ENCODE results near the gene NUP50. TPM values are rescaled to one million over a fixed set of nuclear protein-coding genes. Genes with fewer than 3 reads are reported as not detected.

NUP50 gene
- total RNA-seq, 3 donors from 2014 or later: 42.5 to 80.7 (median 65.7) TPM

DNA sequence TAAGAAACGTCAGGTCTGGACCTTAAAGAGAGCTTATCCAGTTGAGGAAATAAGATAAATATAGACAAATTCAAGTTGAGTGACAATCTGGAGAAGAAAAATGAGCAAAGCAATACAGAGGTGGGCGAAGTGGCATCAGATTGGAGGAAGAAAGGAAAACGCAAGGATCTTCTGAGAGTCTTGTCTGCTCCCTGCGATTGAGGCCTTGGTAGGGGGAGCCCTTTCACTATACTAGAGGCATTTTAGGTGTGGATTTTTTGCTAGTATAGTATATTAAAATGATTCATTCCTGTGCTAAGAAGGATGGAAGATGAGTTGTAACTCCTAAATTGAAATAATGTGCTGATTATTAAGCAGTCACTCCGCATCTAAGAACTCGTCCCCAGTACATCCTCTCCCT is 8.1 kb downstream of the NUP50 start:
- ATAC-seq: no peak
- Histone ChIP-seq H3K4me1 (ENCODE audit: low read depth) (peaks cover 2% of the 10 kb centered on the region), H3K9me3 (no peaks in the 10 kb centered on the region), H3K4me3 (no peak overlapping the region), H3K36me3 (ENCODE audit: low read depth) (peaks cover 6% of the 10 kb centered on the region)
- no peak for DNase-seq
- no peak for TF ChIP-seq CTCF (IDR thresholded peaks at IDR 0.05)
- intact Hi-C loops (cut with DNase I, micrococcal nuclease): no loop called here

DNA sequence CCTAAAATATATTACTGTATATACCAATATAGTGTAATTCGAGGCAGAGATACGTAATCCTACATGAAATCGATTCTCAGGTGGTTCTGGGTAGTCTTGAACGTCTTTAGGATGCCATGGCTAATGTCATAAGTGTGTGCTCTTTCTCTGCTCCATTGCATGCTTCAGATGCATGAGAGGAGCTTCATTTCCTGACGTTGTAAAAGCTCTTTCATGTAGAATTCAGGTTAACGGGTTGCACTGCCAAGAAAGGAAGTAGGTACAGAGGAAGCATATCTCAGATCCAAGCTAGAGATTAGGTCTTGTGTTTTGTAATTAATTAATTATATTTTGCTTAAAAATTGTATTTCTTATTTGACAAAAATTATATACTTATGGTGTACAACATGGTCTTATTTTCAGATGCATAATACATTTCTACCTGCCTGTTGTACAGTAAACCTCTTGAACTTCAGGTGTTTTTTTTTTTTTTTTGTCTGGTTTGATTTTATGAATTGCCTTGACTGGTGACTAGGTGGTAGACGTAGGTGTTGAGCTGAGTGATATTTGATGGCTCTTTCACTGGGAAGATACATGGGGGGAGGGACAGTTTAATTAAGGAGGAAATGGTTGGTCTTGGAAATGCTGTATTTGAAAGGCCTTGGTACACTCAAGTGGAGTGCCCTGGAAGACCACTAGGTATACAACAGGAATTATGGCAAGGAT is 9.3 kb downstream of the NUP50 start:
- no peak for DNase-seq
- intact Hi-C loops (cut with DNase I, micrococcal nuclease): no loop called here

GRCh38 chr22:45179276-45180049 is 15.7 kb downstream of the NUP50 start:
- Histone ChIP-seq H3K4me1 (ENCODE audit: low read depth) (no peaks in the 10 kb centered on the region), H3K4me3 (no peak overlapping the region), H3K36me3 (ENCODE audit: low read depth) (no peaks in the 10 kb centered on the region), H3K9me3 (no peaks in the 10 kb centered on the region)
- intact Hi-C loops (cut with DNase I, micrococcal nuclease): no loop called here
- TF ChIP-seq CTCF (IDR thresholded peaks at IDR 0.05): no peak
- DNase-seq: no peak
- no peak for ATAC-seq

More for the DNA sequence above, 9.3 kb downstream of the NUP50 start:
- Histone ChIP-seq H3K4me1 (ENCODE audit: low read depth) (no peaks in the 10 kb centered on the region), H3K4me3 (no peak overlapping the region), H3K36me3 (ENCODE audit: low read depth) (peaks cover 6% of the 10 kb centered on the region), H3K9me3 (no peaks in the 10 kb centered on the region)
- no peak for TF ChIP-seq CTCF (IDR thresholded peaks at IDR 0.05)
- peak; percentile 27 for ATAC-seq

- Histone ChIP-seq H3K36me3 (ENCODE audit: low read depth) (no peaks in the 10 kb centered on the region), H3K4me1 (ENCODE audit: low read depth) (no peaks in the 10 kb centered on the region), H3K4me3 (no peak overlapping the region), H3K9me3 (no peaks in the 10 kb centered on the region)
- no peak for DNase-seq
- no peak for ATAC-seq
- TF ChIP-seq CTCF (IDR thresholded peaks at IDR 0.05): no peak
- intact Hi-C loops (cut with DNase I, micrococcal nuclease): no loop called here
These were observed 16.5 kb downstream of the NUP50 start for GRCh38 chr22:45180146-45180679.

- ATAC-seq (no peak), DNase-seq (no peak)
- TF ChIP-seq CTCF (IDR thresholded peaks at IDR 0.05): no peak
- no peak overlapping the region for H3K4me3 ChIP-seq
- no peaks in the 10 kb centered on the region for H3K4me1 ChIP-seq (ENCODE audit: low read depth)
- H3K36me3 ChIP-seq (ENCODE audit: low read depth): no peaks in the 10 kb centered on the region
- H3K9me3 ChIP-seq: no peaks in the 10 kb centered on the region
- intact Hi-C loops (cut with DNase I, micrococcal nuclease): no loop called here
These were observed 17.5 kb downstream of the NUP50 start for GRCh38 chr22:45181240-45181639.
